GM21737 (cell line): ENCODE data around the gene ETDA.
A peak's percentile ranks its signal among the peaks of the same experiment; 100 is the strongest.
"Not testable (repeated sequence)": the region's sequence is repeated elsewhere in the genome, so short reads cannot be mapped to it uniquely, and the experiment has no call there.

Experiments used
- ATAC-seq: cut with Tn5 transposase; IDR thresholded peaks from one replicate; pipeline ENCODE4 v1.9.1; 2021; ENCODE audit warnings: mild to moderate bottlenecking, moderate library complexity; ENCODE audit not compliant: unreplicated experiment

ETDA gene

DNA sequence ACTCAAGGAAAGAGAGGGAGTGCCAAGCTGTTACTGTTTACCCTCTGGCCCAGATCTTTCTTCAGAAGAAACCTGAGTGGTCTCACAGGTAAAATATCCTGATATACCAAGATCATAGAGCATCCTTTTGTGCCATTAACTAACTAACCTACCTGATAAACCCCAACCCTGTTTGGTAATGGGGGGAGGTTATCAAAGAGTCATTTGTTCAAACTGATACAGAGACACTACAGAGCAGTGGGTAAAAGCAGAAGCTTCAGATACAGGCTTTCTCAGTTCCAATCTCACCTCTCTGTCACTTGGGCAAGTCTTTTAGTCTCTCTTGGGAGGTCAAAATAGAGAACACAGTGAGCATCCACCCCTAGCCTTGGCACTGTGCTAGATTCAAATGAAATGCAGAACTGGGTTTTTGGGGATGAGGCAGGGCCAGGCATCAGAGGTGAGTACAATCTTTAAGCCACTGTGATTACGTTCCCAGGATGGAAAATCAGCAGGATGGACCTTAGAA, at the start of gene ETDA:
TSS of gene ETDA (plus strand) at position 51 of the 508 bp plus-strand sequence. CDS start 1,216 bp downstream, outside the sequence.
- not testable (repeated sequence) for ATAC-seq

DNA sequence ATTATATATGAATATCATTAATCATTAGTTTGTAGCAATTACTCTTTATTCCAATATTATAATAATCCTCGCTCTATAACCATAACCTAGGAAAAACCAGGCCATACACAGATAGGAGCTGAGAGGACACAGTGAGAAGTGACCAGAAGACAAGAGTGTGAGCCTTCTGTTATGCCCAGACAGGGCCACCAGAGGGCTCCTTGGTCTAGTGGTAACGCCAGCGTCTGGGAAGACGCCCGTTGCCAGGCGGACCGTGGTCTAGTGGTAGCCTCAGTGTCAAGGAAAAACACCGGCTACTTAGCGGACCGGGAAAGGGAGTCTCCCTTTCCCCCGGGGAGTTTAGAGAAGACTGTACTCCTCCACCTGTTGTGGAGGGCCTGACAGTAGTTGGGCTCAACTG, 45.4 kb upstream of the ETDA start:
- not testable (repeated sequence) for ATAC-seq

DNA sequence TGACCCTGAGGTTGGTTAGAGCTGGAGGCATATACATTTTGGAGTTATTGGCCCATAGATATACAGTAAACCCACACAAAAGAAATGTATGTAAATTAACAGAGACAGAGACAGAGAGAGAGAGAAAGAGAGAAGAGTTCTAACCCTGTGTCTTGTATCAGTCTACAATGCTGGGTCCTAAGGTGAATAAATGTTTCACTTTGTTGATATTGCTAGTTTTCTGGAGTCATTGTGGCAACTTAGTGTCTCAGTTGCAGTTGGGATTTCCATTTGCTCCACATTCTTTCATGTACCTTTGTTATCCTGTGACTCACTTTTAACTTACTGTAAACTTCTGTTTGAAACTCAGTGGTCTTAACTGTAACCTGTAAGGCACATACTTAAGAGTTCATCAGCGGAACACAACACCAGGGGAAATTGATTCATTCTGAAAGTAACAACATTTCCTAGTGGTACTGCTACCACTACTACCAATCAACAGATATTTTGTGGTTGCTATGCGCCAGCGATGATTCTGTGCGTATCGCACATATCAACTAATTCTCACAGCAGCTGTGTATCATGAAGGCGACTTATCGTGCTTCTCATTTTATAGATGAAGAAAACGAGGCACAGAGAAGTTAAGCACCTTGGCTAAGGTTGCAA, 38.5 kb upstream of the ETDA start:
- ATAC-seq = no peak

DNA sequence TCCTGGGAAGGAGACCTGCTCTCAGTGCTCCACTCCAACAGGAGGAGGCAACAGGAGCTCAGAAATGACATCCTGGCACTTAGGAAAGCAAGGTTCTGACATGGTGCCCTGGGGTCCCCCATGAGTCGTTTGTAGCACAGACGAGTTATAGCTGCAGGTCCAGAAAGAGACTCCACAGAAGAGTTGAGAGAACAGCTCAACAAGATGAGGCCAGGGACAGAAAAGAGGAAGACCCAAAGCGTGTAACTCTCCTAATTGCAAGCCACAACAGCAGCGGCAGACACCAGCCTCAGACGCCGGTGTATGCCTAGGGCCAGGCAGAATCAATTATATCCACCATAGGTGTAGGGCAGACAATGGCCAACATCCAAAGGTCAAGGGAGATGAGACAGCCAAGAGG, 5.9 kb upstream of the ETDA start:
- not testable (repeated sequence) for ATAC-seq

DNA sequence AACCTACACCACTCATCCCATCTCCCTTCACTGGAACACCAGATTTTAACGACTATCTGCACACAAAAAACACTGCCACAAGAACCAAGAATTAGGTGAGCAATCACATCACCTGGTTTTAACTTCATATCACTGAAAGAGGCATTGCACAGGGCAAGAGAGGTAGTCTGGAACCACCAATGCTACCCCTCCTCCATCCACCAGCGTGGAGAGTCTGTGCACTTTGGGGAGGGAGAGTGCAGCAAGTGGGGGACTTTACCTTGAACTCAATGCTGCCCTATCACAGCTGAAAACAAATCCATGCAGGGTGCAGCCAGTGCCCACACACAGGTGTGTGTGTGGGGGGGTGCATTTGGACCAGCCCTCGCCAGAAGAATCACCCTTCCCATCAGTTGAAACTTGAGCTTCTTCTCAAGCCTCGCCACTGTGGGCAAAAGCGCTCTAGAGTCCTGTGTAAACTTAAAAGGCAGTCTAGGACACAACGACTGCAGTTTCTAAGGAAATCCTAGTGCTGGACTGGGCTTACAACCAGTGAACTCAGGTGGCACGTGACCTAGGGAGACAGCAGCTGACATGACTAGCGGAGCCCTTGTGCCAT, 4.3 kb downstream of the ETDA start:
- ATAC-seq = not testable (repeated sequence)

DNA sequence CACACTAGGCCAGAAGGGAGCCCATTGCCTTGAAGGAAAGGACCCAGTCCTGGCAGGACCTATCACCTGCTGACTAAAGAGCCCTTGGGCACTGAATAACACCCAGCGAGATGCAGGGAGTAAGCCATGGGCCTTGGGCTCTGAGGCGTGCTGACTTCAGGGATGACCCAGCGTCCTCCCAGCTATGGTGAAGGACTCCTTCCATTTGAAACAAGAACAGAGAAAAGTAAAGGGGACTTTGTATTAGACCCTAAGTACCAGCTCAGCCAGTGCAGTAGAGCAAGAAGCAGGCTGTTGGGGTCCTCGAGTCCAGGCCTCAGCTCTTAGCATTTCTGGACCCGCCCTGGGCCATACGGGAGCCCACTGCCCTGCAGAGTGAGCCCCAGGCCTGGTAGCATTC, 5.1 kb downstream of the ETDA start:
- no peak for ATAC-seq

DNA sequence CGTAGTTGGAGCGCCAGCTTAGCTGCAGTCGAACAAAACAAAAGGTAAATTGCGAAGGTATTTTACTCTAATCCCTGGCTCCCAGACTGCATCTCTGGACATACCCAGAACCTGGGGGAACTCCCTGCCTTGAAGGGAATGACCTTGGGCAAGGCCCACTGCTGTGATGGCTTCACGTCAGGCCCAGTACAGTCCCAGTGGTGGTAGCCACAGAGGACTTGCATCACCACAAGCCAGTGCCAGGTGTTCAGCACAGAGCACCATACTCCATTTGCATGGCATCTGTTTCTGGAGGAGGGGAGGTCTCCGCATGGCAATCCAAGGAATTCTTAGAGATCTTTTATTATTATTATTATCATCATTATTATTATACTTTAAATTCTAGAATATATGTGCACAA, 5.6 kb downstream of the ETDA start:
- ATAC-seq = no peak

DNA sequence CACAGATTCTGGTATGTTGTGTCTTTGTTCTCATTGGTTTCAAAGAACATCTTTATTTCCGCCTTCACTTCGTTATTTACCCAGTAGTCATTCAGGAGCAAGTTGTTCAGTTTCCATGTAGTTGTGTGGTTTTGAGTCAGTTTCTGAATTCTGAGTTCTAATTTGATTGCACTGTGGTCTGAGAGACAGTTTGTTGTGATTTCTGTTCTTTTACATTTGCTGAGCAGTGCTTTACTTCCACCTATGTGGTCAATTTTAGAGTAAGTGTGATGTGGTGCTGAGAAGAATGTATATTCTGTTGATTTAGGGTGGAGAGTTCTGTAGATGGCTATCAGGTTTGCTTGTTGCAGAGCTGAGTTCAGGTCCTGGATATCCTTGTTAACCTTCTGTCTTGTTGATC, 9.1 kb downstream of the ETDA start:
- not testable (repeated sequence) for ATAC-seq

DNA sequence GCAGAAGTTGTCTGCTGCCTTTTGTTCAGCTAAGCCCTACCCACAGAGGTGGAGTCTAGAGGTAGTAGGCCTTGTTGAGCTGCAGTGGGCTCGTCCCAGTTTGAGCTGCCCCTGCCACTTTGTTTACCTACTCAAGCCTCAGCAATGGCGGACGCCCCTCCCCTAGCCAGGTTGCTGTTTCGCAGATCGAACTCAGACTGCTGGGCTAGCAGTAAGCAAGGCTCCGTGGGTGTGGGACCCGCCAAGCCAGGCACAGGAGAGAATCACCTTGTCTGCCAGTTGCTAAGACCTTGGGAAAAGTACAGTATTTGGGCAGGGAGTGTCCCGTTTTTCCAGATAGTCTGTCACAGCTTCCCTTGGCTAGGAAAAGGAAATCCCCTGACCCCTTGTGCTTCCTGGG, 11.5 kb downstream of the ETDA start:
- ATAC-seq = not testable (repeated sequence)

DNA sequence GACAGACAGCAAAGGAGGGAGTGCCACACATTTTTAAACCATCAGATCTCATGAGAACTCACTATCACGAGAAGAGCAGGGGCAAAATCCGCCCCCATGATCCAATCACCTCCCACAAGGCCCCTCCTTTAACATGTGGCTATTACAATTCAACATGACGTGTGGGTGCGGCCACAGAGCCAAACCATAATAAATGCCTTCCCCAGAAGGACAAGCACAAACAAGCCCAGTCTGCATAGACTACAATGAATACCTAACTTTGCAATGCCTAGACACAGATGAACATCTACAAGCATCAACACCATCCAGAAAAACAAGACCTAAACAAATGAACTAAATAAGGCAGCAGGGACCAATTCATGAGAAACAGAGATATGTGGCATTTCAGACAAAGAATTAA, 12.3 kb downstream of the ETDA start:
- ATAC-seq = no peak

DNA sequence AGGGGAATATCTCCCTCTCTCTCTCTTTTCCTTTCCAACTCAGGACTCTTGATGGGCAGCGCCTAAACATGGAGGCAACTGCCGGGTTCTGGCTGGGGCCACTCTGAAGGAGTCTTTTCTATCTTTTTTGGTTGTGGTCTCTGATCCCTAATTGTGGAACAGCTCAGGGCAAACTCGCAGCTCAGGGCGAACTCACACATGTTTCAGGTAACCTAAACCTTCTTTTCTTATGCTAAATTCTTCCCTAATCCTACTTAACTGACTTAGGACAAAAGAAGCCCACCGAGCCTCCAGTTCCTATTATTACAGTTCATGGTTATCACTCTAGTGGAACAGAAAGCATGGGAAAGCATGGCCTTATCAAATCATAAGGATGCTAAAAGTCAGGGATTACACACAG, 21.3 kb downstream of the ETDA start:
- ATAC-seq = no peak

DNA sequence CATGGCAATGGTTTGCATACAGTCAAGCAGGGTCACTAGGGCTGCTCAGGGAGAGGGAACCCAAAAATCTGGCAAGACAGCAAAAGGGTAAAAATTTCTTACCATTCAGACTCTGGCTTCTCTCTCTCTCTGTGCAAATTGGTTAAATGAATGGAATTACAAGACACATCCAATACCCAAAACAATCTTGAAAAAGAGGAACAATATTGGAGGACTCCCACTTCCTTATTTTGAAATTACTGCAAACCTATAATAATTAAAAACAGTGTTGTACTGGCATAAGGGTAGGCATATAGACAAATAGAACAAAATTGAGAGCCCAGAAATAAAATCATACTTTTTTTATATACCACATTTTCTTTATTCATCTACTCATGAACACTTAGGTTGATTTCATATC, 24.1 kb downstream of the ETDA start:
- ATAC-seq = no peak

DNA sequence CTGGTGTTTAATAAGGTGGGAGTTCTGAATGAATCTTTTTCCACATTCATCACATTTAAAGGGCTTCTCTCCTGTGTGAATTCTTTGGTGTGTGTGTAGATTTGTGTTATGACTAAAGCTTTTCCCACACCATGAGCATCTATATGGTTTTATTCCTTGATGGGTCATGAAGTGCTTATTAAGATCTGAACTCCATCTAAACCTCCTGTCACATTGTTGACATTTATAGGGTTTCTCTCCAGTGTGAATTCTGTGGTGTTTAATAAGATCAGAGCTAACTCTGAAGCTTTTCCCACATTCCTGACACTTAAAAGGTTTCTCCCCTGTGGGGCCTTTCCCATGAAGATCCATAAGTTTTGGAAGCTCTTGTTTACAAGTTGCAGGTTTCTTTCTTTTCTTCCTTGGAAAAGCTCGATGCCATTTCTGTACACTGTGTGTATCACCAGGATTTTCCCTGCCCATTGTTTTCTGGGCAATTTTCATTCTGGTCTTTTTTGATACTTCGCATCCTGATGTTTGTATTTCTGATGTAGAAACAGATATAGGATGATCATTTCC, 35.5 kb downstream of the ETDA start:
- no peak for ATAC-seq

DNA sequence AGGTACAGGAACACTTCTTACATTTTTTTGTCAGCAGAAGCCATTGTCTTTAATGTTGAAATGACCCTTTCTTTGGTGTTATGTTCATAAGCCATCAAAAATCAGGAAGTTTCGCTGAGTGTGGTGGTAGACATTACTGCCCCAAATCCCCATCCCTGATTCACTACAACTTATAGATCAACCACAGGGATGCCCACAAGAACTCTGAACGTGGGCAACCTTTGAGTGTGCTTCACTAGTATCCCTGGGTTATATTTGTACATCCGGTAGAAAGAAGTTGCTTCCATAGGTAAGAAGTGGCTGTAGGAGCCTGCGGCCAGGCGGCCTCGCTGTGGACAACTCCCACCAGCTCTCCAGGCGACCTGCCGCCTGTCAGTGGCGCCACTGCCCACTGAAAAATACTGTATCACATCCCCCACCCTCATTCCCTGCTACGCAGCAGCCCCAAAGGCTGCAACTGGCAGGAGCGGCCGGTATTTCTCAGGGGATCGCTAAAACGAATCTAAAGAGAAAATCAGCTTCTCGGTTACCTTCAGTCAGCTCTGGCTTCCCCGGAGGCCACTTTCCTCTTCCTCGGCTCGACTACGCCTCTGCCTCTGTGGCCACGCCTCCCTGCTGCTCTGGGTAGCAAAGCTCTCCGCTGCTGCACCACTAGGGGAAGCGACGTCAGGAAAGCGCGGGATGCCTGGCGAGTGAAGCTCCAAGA, 43.5 kb downstream of the ETDA start:
- ATAC-seq = peak; percentile 98

DNA sequence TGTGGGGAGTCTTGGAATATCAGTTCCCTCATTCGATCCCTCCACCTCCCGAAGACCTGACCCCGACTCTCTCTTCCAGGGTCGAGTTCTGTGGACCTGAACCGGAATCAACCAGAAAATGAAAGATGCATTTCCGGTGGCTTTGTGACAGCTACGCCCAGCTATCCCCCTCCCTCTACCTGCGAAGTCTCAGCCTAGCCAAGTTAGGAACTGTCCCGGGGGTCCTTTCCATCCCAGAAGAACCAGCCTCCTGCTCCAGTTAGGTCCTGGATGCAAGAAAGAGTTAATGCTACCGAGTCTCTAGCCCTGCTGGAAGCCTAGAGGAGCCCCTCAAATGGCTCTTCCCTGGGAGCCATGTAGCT, 44.1 kb downstream of the ETDA start:
- ATAC-seq = peak; percentile 35

DNA sequence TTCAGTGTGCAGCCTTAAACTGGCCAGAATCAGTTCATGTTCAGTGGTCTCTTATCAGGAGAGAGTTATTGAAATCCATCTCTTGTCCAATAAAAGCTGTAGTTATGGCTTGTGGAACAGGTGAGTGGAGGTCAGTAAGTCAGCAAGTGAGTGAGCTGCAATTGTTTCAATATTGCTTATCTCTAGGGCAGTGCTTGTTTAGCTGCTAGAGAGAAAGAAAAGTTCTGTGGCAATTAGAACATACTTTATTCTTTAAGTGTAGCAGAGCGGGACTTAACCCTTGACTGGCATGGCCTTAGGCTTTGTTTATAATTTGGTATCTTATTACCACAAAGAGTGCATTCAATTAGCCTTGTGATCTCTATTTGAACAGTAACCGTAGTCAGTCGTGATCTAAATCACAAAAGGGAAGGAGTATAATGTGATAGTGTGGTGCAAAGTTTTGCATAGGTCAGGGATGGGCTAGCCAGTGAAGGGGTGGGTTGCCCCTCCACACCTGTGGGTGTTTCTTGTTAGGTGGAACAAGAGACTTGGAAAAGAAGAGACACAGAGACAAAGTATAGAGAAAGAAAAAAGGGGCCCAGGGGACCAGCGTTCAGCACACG, 50.5 kb downstream of the ETDA start:
- ATAC-seq = no peak
